GM18951 (cell line): ENCODE results near the gene IPCEF1.

Source experiments
- POLR2A ChIP-seq: IDR thresholded peaks from 4 replicates; pipeline ENCODE4 v1.6.1; 2011; ENCODE audit warnings: mild to moderate bottlenecking; ENCODE audit not compliant: insufficient read length, insufficient read depth; ENCODE audit errors: extremely low read depth
- in situ Hi-C: fragments of 300-500 bp; cut with MboI; formaldehyde crosslinking; loops from one replicate; pipeline ENCODE4 v1.12.0; 2022; ENCODE audit warnings: low sequenced_read_pairs, mixed read lengths, inconsistent platforms; ENCODE audit not compliant: unreplicated experiment

Gene IPCEF1

GRCh38 chr6:154111025-154111424 is 245.6 kb downstream of the IPCEF1 start:
- TF ChIP-seq POLR2A = no peak
- in situ Hi-C loops = no loop called here

- TF ChIP-seq POLR2A = no peak
- in situ Hi-C loops = no loop called here
Measured at GRCh38 chr6:154106251-154106650, 250.4 kb downstream of the IPCEF1 start.
